ENCODE data around the gene KCNJ9.

KCNJ9 gene

DNA sequence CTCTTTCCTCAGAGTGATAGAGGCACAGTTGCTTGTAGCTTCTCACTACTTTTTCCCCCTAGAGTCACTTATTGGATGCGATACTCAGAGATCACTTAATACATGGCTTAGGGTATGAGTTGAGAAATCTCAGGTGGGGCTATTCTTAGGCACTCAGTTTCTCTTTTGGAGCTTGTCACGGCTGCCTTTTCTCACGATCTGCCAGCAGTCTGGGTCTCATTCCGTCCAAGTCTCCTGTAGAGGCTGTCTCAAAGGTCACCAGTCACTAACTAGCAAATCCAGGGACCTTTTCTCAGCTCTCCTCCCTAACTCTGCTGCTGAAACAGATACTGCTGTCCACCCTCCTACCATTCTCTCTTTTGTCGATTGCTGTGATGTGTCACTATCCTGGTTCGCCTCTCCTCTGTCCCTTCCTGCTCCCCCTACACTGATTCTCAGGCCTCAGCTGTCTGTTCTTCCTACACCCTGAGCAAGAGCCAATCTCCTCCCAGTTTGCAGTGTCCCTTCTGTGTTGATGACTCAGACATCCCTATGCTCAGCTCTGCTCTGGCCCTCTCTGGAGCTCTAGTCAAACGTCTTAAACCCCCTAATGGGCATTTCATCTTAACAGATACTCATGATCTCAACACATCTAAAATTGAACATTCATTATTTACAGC, 46.7 kb downstream of the KCNJ9 start:
- DNase-seq: no peak

DNA sequence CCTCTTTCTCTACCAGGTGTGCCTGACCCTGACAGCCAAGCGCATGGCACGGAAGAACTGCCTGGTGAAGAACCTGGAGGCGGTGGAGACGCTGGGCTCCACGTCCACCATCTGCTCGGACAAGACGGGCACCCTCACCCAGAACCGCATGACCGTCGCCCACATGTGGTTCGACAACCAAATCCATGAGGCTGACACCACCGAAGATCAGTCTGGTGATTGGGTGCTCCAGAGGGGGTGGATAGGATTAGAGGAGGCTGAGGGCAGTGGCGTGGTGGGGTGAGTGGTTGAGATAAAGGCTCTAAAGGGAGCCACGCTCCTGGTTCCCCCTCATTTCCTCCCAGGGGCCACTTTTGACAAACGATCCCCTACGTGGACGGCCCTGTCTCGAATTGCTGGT, 47.3 kb downstream of the KCNJ9 start:
- no peak for DNase-seq

DNA sequence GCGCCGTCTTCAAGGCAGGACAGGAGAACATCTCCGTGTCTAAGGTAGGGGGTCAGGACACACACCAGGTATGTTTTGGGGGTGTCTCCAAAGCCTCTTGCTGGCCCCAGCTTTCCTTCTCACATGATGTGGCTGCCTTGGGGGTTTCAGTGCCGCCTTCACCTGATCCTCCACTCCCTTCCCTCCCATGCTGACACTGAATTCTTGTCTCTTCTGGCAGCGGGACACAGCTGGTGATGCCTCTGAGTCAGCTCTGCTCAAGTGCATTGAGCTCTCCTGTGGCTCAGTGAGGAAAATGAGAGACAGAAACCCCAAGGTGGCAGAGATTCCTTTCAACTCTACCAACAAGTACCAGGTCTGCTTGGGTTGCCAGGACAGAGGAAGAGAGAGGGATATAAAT, 47.7 kb downstream of the KCNJ9 start:
- no peak for DNase-seq

DNA sequence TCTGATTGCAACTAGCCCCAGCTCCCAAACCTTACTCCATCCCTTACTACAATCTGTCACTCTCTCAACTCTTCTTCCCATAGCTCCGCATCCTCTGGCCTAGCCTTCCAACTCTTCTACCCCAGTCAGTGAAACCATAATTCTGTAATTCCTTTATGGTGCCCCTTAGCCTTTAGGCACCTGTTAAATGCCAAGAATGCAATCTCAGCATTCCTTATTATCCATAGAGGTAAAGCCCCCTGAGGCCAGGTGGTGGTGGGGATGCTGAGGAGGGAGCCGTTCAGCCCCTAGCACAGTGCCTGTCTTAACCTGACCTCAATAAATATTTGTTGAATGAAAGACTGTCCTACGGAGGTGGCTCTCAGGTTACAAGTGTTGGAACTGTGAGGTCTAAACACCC, 48.2 kb downstream of the KCNJ9 start:
- DNase-seq: no peak

DNA sequence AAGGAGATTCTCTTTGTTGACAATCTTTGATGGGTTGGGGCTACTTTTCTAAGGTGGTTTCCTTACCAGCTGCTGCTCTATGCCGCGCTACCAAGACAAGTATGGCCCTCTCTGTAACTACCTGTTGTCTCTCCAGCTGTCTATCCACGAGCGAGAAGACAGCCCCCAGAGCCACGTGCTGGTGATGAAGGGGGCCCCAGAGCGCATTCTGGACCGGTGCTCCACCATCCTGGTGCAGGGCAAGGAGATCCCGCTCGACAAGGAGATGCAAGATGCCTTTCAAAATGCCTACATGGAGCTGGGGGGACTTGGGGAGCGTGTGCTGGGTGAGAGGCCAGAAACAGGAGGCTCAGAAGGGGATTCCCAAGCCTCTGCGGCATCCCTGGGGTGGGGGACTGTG, 48.6 kb downstream of the KCNJ9 start:
- no peak for DNase-seq

DNA sequence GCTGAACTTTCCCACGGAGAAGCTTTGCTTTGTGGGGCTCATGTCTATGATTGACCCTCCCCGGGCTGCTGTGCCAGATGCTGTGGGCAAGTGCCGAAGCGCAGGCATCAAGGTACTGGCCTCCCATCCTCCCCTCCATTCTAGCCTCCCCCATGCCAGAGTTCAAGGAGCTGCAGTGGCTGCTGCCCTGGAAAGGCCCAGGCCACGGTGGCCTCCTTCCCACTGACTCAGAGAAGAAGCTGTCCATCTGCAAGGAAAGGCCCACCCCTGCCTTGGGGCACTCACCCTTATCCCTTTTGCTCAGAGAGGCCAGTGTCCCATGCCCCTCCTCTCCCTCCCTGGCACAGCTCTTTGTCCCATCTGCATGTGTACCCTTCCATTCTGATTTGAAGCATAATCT, 49.1 kb downstream of the KCNJ9 start:
- DNase-seq: no peak

DNA sequence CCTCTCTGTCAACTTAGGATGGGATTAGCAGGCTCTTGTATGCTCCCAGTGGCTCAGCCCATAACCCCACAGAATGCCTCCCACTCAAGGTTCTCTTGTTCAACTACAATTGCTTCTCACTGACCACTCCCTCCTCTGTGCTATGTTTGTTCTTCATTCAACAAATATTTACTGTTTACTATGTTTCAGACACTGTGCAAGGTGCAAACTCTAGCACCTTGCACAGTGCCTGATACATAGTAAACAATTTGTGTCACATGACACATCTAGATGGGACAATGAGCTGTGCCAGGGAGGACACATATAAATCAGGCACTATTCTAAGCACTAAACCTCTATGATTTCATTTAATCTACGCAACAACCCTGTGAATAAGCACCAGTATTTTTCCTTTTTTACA, 49.6 kb downstream of the KCNJ9 start:
- no peak for DNase-seq

DNA sequence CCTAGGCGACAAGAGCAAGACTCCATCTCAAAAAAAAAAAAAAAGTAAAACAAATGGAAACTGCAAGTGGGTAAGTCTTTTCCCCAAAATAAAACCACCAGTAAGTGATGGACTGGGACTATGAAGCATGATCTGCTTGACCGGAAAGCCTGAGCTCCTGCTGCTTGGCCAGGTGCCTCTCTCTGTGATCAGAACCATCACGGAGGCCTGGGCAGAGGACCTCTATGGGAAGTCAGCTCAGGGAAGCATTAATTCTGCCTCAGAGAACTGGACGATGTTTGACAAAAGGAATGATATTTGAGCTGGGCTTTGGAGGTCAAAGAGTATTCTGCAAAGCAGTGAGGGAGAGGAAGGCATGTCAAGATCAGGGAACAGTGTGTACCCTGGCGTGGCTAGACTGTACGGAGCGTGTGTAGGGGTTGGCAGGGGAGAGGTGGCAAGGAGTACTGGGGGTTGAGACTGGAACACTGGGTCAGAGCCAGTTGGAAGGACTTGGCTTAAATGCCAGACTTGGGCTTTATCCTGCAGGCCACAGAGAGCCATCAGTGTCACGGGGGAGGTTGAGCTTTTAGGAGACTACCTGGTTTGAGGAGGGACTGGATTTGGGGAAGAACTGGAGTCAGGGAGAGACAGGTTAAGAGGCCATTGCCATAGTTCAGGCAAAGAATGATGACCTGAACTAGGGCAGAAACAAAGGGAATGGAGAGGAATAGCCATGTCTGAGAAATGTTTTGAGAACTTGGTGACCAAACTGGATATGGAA, 50.6 kb downstream of the KCNJ9 start:
- no peak for DNase-seq

DNA sequence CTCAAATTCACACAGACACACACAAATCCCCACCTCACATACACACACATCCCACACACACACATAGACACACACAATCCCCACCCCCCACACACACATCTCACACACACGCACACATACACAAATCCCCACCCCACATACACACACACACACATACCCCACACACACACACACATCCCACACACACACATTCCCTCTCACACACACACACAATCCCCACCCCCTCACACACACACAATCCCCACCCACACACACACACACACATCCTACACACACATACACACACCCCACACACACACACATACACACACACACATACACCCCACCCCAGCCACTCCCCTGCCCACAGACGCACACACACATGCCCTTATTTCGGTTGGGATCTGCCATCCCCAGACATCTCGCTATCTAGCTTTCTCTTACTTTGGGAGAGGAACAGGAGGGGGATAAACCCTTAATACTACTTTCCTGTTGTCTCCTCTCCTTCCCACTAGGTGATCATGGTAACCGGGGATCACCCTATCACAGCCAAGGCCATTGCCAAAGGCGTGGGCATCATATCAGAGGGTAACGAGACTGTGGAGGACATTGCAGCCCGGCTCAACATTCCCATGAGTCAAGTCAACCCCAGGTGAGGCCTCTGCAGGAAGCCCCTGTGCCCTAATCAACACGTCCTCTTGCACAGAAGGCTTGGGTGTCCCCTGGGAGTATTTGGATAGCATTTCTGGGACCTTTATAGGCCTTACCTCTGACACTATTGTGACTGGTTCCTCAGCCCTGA, 52.8 kb downstream of the KCNJ9 start:
- DNase-seq: no peak

DNA sequence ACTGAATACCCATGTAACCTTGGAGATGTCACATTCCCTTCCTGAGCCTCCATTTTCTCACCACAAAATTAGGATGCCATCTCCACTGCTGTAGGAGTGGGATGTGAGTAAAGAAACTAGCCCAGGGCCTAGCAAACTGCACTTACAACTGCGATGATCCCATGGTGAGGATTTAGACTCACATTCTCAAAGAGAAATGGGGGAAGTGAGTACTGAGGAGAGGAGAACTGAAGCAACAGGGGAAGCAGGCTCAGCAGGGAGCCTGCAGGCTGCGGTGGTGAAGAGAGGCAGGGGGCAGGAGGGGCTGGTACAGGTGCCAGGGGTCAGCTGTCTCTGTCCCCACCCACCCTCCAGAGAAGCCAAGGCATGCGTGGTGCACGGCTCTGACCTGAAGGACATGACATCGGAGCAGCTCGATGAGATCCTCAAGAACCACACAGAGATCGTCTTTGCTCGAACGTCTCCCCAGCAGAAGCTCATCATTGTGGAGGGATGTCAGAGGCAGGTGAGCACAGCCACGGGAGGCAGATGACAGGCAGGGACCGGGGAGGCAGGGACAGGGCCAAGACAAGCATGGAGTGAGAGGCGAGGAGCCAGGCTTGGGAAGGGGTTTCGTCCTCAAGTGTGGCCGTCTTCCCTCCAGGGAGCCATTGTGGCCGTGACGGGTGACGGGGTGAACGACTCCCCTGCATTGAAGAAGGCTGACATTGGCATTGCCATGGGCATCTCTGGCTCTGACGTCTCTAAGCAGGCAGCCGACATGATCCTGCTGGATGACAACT, 53.6 kb downstream of the KCNJ9 start:
- DNase-seq: no peak

DNA sequence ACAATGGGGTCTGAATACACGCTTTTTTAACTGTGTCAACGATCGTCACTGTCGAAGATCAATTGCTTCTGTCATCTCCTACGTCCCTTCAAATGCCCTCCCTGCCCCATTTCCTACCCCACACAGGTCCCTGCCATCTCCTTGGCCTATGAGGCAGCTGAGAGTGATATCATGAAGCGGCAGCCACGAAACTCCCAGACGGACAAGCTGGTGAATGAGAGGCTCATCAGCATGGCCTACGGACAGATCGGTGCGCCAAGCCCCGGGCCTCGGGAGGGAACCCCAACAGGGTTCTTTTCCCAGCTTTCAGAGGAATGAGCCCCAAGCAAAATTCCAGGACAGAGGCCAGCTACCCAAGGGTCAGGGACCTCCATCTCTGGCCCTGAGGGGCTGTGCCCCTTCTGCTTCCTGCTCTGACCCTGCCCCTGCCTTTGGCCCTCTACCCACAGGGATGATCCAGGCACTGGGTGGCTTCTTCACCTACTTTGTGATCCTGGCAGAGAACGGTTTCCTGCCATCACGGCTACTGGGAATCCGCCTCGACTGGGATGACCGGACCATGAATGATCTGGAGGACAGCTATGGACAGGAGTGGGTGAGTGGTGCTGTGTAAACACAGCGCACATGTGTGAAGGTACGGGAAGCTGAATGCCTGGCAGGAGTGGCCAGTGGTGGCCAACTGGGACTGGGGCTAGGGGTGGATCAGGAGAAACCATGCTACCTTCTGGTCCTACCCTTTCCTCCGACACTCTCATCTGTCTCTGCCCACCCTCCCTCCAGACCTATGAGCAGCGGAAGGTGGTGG, 55.0 kb downstream of the KCNJ9 start:
- DNase-seq: no peak

DNA sequence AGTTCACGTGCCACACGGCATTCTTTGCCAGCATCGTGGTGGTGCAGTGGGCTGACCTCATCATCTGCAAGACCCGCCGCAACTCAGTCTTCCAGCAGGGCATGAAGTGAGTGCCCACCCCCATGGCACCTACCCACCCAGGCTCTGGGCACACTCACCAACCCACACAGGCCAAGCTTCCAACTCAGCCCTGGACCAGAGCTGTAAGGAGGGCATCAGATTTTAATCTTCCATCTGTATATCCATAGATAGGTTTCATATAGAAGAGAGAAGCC, 55.5 kb downstream of the KCNJ9 start:
- no peak for DNase-seq

DNA sequence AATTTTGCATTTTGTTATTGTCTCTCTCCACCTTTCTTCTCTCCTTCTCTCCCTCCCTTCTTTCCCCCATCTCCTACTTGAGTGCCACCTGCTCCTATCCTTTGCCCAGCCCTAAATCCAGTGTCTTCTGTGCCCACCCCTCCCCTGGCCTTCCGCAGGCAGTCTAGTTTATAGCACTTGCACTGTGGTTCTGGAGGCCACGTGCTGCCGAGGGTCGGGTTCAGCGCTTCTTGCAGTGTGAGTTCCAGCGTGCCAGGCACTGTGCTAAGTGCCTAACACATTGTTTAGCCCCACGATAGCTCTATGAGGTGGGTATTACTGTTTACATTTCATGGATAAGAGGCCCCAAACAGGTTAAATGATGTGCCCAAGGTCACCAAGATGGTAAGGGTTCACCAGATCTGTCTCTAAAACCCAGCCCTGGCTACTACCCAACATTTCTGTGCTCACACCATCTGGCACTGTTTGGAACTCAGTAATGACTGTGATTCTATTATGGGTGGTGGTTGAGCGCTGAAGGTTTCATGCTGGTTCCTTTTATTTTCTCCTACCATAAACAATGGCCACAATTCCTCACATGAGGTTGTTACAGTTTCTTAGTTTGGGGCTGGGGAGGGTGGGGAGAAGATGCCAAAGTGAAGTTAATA, 56.0 kb downstream of the KCNJ9 start:
- no peak for DNase-seq

DNA sequence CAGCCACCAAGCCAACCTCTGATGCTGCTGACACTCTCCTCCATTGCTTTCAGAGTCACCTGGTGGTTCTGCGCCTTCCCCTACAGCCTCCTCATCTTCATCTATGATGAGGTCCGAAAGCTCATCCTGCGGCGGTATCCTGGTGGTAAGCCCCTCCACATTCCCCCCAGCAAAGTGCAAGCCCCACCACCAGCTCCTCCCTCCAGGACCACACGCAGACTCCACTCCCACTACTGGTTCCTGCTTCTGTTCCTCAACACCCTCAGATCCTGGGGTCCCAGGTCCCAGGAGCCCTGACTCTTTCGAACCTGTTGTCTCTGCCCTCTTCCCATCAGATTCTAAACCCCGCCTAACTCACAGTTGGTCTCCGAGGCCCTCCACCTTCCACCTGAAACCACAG, 58.5 kb downstream of the KCNJ9 start:
- DNase-seq: no peak
